ENCODE data around the gene ITGA2. TPM values are rescaled to one million over a fixed set of nuclear protein-coding genes. Genes with fewer than 3 reads are reported as not detected.

Gene ITGA2
- total RNA-seq, 1 experiment from 2014 or later = 32.0 TPM

GRCh38 chr5:52988335-52989024 is 672 bp upstream of the ITGA2 start:
- DNase-seq (ENCODE audit: low read depth) = no peak

GRCh38 chr5:52989781-52990527 is 802 bp downstream of the ITGA2 start:
- DNase-seq (ENCODE audit: low read depth) = peak; percentile 56

GRCh38 chr5:52990528-52990925 is 1.4 kb downstream of the ITGA2 start:
- DNase-seq (ENCODE audit: low read depth) = no peak

DNA sequence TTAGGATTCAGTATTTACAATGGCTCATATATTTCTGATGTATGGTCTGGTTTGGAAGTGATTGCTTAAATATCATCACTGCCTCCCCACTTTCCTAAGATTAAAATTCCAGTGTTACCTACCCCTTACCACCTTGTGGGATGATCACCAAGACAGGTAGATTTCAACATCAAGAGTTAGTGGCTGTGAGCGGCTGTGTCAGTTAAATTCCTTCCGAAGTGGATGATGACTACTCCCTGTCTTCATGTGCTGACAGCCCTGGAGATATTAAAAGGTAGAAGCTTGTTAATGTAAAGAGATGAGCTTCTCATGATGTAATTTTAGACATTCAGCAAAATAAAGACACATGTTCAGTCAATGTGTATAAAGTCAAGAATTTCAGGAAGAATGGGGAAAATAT is 4.2 kb downstream of the ITGA2 start:
- DNase-seq (ENCODE audit: low read depth) = no peak

DNA sequence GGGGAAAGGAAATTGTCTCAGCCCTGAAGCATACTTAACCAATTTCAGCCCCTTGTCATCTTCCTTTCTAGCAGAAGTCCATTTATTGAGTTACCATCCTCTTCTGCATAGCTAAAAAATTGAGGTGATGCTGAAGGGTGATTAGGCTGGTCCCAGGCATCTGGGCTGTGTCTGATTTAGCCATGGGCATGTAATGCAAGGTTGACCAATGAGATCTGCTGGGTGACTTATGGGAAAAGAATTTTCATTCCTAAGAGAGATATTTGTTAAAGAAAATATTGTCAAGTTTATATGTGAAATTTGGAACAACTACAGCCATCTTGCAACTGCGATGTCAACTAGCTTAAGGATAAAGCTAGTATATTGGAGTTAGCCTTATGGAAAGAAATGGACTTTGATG is 5.1 kb downstream of the ITGA2 start:
- DNase-seq (ENCODE audit: low read depth) = no peak

DNA sequence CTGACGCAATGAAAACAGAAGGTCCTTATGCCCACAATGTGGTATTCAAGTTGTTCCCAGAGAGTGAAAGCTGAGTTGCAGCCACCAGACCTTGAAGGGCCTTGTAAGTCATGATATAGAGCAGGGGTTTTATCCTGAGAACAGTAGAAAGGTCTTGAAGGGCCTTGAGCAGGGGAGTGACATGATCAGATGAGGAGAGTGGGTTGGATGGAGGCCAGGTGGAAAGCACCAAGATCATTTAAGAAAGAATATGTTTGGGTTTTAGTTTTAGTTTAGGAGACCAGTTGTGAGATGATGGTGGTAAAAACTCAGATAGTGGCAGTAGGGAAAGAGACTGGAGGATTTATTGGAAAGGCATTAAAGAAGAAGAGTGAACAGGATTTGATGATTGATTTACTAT is 5.9 kb downstream of the ITGA2 start:
- no peak for DNase-seq (ENCODE audit: low read depth)

- no peak for DNase-seq (ENCODE audit: low read depth)
Observed at GRCh38 chr5:52995914-52996313, 6.8 kb downstream of the ITGA2 start.

GRCh38 chr5:52996979-52997378 is 7.8 kb downstream of the ITGA2 start:
- no peak for DNase-seq (ENCODE audit: low read depth)

GRCh38 chr5:52997424-52997823 is 8.3 kb downstream of the ITGA2 start:
- no peak for DNase-seq (ENCODE audit: low read depth)

DNA sequence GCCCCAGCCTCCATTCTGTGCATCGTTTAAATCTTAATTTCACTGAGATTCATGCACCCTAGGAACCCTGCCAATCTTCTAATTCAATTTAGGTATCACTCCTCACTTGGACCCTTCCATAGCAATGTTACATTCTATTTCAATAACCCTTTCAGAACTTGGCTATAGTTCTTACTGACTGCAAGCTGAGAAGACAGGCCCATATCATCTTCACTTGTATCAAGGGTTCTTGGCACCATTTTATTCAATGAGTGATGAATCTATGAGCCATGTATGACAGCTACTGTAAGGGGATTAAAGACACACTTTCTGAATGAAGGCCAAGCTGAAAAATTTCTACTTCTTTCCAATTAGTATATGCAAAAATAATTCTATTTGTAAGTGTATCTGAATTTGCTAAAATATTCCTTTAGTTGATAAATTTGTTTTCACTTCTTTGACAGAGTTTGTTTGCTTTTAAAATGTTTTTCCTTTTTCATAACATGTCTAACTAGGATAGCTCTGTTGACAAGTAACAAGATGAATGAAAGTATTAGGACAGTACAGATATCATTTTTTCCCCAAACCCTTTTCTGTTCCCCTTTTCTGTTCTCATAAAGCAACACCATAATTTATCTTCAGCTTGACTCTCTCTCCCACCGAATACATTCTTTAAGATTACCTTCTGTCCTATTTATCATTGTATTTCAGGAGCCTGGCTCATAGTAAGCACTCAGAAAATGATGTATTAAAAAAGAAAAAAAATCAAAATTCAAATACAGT is 9.6 kb downstream of the ITGA2 start:
- DNase-seq (ENCODE audit: low read depth) = no peak

- DNase-seq (ENCODE audit: low read depth) = no peak
Observed at GRCh38 chr5:52999344-52999949, 10.3 kb downstream of the ITGA2 start.

- DNase-seq (ENCODE audit: low read depth) = no peak
Observed at GRCh38 chr5:53001541-53001940, 12.4 kb downstream of the ITGA2 start.

GRCh38 chr5:53002491-53002890 is 13.3 kb downstream of the ITGA2 start:
- DNase-seq (ENCODE audit: low read depth) = no peak

DNA sequence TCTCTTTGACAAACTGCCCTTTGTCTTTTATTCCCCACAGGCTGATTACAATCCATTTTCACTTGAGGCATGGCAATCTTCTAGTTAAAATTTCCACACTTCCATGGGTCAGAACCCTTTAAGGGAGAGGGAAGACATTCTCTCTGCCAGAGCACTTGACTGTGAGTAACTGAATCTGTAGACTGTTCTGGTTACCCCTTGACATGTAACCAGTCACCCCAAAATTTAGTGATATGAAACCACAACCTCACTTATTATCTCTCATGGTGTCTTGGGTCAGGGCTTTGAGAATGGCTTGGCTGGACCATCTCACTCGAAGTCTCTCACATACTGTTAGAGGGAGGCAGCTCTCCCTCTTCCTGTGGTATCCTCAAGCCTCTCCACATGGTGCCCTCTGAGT is 14.0 kb downstream of the ITGA2 start:
- DNase-seq (ENCODE audit: low read depth) = no peak

- no peak for DNase-seq (ENCODE audit: low read depth)
Observed at GRCh38 chr5:53006911-53007890, 18.0 kb downstream of the ITGA2 start.

- DNase-seq (ENCODE audit: low read depth) = peak; percentile 78
Observed at GRCh38 chr5:53008751-53009150, 19.6 kb downstream of the ITGA2 start.

DNA sequence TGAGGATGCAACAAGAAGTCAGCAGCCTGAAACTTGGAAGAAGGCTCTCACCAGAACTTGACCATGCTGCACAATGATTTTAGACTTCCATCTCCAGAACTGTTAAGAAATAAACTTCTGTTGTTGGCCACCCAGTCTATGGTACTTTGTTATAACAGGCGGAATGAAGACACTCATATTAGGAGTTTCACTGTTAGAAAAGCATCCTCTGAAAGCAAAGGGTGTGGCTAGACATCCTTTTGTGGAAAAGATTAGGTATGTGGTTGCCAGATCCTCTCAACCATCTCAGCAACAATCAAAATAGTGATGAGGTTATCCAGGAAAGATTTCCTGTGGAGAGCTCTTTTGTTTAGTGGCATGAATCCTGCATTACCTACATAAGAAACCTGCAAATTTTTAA is 20.7 kb downstream of the ITGA2 start:
- DNase-seq (ENCODE audit: low read depth) = no peak

DNA sequence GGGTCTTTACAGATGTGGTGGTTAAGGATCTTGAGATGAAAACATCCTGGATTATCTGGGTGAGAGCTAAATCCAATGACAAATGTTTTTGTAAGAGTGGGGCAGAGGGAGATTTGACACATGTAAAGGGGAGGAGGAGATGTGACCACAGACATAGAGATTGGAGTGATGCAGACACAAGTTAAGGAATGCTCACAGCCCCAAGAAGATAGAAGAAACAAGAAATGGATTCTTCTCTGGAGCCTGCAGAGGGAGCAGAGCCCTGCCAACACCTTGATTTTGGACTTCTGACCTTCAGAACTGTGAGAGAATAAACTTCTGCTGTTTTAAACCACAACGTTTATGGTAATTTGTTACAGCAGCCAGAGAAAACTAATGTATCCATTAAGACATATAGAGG is 21.7 kb downstream of the ITGA2 start:
- peak; percentile 35 for DNase-seq (ENCODE audit: low read depth)

DNA sequence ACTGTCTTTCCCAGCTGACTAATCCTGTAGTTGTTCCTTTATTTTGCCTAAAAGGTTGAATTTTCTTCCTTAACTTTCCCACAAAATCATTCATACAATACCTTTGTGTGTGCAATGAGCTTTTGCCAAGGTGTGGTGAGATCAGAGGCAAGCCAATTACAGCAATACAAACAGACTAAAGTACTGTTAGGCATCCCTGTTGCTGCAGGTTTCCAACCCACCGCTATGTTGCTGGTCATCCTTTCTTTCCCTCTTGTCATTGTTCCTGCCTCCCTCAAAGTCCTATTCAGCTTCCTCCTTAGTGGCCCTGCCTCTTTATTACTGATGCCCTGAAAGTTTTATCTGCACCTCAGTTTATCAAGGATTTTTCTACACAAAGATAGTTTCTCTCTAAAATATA is 22.1 kb downstream of the ITGA2 start:
- DNase-seq (ENCODE audit: low read depth) = no peak

GRCh38 chr5:53013857-53014256 is 24.7 kb downstream of the ITGA2 start:
- DNase-seq (ENCODE audit: low read depth) = no peak

DNA sequence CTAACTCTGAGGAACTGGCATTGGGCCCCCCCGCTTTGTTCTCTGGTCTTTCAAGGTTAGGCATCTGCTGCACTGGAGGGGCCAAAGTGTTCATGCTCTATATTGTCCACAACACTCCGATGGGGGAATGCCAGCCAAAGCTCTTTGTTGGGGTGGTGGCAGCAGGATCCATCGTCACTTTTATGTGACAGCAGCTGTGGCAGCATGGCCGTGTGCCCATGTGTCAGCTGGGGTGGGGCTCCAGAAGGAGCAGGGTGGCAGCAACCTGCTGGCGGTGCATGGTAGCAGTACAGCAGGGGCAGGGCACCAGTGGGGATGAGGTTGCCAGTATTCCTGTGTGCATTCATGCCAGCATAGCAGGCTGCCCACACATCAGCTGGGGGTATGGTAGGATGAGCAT is 28.2 kb downstream of the ITGA2 start:
- no peak for DNase-seq (ENCODE audit: low read depth)
